ENCODE results near the gene RNF213.
"Not testable (repeated sequence)": the region's sequence is repeated elsewhere in the genome, so short reads cannot be mapped to it uniquely, and the experiment has no call there.

RNF213 gene

GRCh38 chr17:80313160-80313829, 52.6 kb downstream of the RNF213 start:
- no peaks in the 10 kb centered on the region for H3K9me3 ChIP-seq
- no peaks in the 10 kb centered on the region for H3K4me1 ChIP-seq (ENCODE audit: control insufficient read depth in 1 of 2, insufficient read depth in 1 of 2, low read depth in 1 of 2, low read length in 1 of 2)
- H3K4me3 ChIP-seq (ENCODE audit: low read depth in 1 of 2, low read length in 1 of 2) = no peak overlapping the region
- H3K27me3 ChIP-seq = no peaks in the 10 kb centered on the region
- no peak overlapping the region for H3K27ac ChIP-seq
- no peak for TF ChIP-seq CTCF (IDR thresholded peaks at IDR 0.05)
- peaks cover 83% of the 10 kb centered on the region for H3K36me3 ChIP-seq

DNA sequence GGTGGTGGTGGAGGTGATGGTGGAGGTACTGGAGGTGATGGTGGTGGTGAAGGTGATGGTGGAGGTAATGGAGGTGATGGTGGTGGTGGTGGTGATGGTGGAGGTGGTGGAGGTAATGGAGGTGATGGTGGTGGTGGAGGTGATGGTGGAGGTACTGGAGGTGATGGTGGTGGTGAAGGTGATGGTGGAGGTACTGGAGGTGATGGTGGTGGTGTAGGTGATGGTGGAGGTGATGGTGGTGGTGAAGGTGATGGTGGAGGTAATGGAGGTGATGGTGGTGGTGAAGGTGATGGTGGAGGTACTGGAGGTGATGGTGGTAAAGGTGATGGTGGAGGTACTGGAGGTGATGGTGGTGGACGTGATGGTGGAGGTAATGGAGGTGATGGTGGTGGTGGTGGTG, 53.3 kb downstream of the RNF213 start:
- H3K4me3 ChIP-seq (ENCODE audit: low read depth in 1 of 2, low read length in 1 of 2); H3K9me3 ChIP-seq; H3K27me3 ChIP-seq; H3K4me1 ChIP-seq (ENCODE audit: control insufficient read depth in 1 of 2, insufficient read depth in 1 of 2, low read depth in 1 of 2, low read length in 1 of 2); H3K27ac ChIP-seq: not testable (repeated sequence)
- H3K36me3 ChIP-seq = peaks cover 83% of the 10 kb centered on the region

DNA sequence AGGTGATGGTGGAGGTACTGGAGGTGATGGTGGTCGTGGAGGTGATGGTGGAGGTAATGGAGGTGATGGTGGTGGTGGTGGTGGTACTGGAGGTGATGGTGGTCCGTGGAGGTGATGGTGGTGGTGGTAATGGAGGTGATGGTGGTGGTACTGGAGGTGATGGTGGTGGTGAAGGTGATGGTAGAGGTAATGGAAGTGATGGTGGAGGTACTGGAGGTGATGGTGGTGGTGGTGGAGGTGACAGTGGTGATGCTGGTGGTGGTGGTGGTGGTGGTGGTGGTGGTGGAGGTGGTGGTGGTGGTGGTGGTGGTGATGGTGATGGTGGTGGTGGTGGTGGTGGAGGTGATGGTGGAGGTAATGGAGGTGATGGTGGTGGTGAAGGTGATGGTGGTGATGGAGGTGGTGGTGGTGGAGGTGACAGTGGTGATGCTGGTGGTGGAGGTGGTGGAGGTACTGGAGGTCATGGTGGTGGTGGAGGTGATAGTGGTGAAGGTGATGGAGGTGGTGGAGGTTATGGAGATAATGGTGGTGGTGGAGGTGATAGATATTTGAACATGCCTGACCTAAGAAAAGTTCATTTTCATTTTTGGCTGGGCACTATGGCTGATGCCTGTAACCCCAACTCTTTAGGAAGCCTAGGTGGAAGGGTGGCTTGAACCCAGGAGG, 55.0 kb downstream of the RNF213 start:
- no peak overlapping the region for H3K27ac ChIP-seq
- peaks cover 83% of the 10 kb centered on the region for H3K36me3 ChIP-seq
- no peaks in the 10 kb centered on the region for H3K27me3 ChIP-seq
- H3K4me1 ChIP-seq (ENCODE audit: control insufficient read depth in 1 of 2, insufficient read depth in 1 of 2, low read depth in 1 of 2, low read length in 1 of 2) = no peaks in the 10 kb centered on the region
- no peak for TF ChIP-seq CTCF (IDR thresholded peaks at IDR 0.05)
- H3K4me3 ChIP-seq (ENCODE audit: low read depth in 1 of 2, low read length in 1 of 2) = no peak overlapping the region
- no peaks in the 10 kb centered on the region for H3K9me3 ChIP-seq

GRCh38 chr17:80316431-80316830, 55.8 kb downstream of the RNF213 start:
- Histone ChIP-seq H3K27me3 (no peaks in the 10 kb centered on the region), H3K4me3 (ENCODE audit: low read depth in 1 of 2, low read length in 1 of 2) (no peak overlapping the region), H3K36me3 (peaks cover 83% of the 10 kb centered on the region), H3K4me1 (ENCODE audit: control insufficient read depth in 1 of 2, insufficient read depth in 1 of 2, low read depth in 1 of 2, low read length in 1 of 2) (no peaks in the 10 kb centered on the region), H3K27ac (no peak overlapping the region), H3K9me3 (no peaks in the 10 kb centered on the region)
- TF ChIP-seq CTCF (IDR thresholded peaks at IDR 0.05) = no peak

DNA sequence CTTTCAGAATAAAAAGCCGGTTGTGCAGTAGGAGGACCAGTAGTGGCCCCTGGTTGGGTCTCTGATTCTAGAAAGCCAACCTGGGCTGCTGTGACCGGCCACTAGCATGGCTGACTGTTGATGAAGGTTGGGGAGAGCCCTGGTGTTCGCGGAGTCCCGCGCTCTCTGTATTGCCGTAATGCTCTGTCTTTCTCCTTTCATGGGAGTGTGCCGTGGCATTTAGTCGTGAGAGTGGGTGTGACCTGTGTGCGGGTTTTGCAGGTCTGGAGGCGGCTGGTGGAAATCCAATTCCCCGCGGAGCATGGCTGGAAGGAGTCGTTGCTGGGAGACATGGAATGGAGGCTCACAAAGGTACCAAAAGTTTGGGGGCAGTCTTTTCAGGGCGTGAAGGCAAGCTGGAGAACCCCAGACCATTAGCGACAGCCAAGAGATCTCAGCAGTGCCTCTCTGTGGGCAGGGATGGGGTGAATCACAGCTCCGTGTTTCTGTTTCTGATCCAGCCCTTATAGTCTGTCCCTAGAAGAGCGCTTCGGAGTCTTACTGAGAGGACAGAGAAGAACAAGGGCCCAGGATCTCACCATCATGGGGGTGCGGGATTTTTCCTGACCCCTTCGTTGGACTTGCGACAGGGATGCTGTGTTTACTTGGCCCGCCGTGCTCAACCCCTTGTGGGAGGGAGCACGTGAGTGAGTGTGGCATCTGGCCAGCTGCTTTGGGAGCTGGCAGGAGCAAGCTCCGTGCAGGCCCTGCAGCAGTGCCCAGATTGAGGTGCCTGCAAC, 56.5 kb downstream of the RNF213 start:
- H3K36me3 ChIP-seq = peaks cover 83% of the 10 kb centered on the region
- no peaks in the 10 kb centered on the region for H3K9me3 ChIP-seq
- no peak overlapping the region for H3K4me3 ChIP-seq (ENCODE audit: low read depth in 1 of 2, low read length in 1 of 2)
- no peaks in the 10 kb centered on the region for H3K4me1 ChIP-seq (ENCODE audit: control insufficient read depth in 1 of 2, insufficient read depth in 1 of 2, low read depth in 1 of 2, low read length in 1 of 2)
- H3K27ac ChIP-seq = no peak overlapping the region
- no peaks in the 10 kb centered on the region for H3K27me3 ChIP-seq
- no peak for TF ChIP-seq CTCF (IDR thresholded peaks at IDR 0.05)

- Histone ChIP-seq H3K27me3 (no peaks in the 10 kb centered on the region), H3K4me1 (ENCODE audit: control insufficient read depth in 1 of 2, insufficient read depth in 1 of 2, low read depth in 1 of 2, low read length in 1 of 2) (no peaks in the 10 kb centered on the region), H3K9me3 (no peaks in the 10 kb centered on the region), H3K36me3 (peaks cover 81% of the 10 kb centered on the region), H3K27ac (no peak overlapping the region), H3K4me3 (ENCODE audit: low read depth in 1 of 2, low read length in 1 of 2) (no peak overlapping the region)
- TF ChIP-seq CTCF (IDR thresholded peaks at IDR 0.05) = no peak
Observed at GRCh38 chr17:80317706-80317980, 57.0 kb downstream of the RNF213 start.
